ENCODE results near the gene MN1. TPM values are rescaled to one million over a fixed set of nuclear protein-coding genes. Genes with fewer than 3 reads are reported as not detected.

Gene MN1
- total and polyA plus RNA-seq, 2 of the 8 experiments (the other 6 are each of a cell fraction or from before 2014, with no cell fraction given), result 3.1 to 4.9 TPM

GRCh38 chr22:27795696-27796517 lies 5.6 kb downstream of the MN1 start:
- FAIRE-seq, result no peak

More at GRCh38 chr22:27795696-27796517, 5.6 kb downstream of the MN1 start:
- H2AFZ ChIP-seq (ENCODE audit: low read length), result no peak overlapping the region
- peaks cover 0 to 24% (median 0%) of the 10 kb centered on the region in 4 experiments; a peak in 1 of 8 replicates for H3K36me3 ChIP-seq (ENCODE audit: control insufficient read depth in 2 of 4, insufficient read depth in 4 of 4, low read length in 3 of 4)
- no peak overlapping the region for H4K91ac ChIP-seq (replicated peaks; ENCODE audit: insufficient read length, low read length)
- H2AK5ac ChIP-seq (ENCODE audit: low read depth, low read length), result no peak overlapping the region
- peak overlapping the region in 2 of 4 experiments; percentile 10 to 69; a peak in 3 of 8 replicates for H3K4me3 ChIP-seq (ENCODE audit: extremely low read depth in 1 of 4, insufficient read depth in 2 of 4, low read depth in 3 of 4, low read length in 4 of 4)
- TF ChIP-seq RNF2 (IDR thresholded peaks at IDR 0.05; ENCODE audit: borderline replicate concordance, low read depth, low read length, missing control alignments, poor library complexity, severe bottlenecking) (peak; percentile 3), KDM4A (IDR thresholded peaks at IDR 0.05; ENCODE audit: low read depth, low read length, severe bottlenecking) (no peak)
- H3K4ac ChIP-seq (replicated peaks; ENCODE audit: insufficient read length, low read depth, low read length), result no peak overlapping the region
- peak overlapping the region; percentile 83 to 95 for H3K4me2 ChIP-seq (ENCODE audit: insufficient read depth in 1 of 2, low read depth in 2 of 2, low read length in 2 of 2)
- peaks cover 22 to 68% (median 47%) of the 10 kb centered on the region in 4 experiments for H3K4me1 ChIP-seq (replicated peaks in 1 of 4; ENCODE audit: control insufficient read depth in 3 of 4, insufficient read depth in 4 of 4, low read length in 3 of 4)
- H4K8ac ChIP-seq (ENCODE audit: extremely low read depth, insufficient read depth, low read length), result no peak overlapping the region
- no peak overlapping the region for H4K5ac ChIP-seq (ENCODE audit: insufficient read length, low read depth, low read length)
- no peak overlapping the region for H3K27ac ChIP-seq (ENCODE audit: low read depth, low read length)
- DNase-seq (ENCODE audit: low read depth in 1 of 2, low spot score in 2 of 2), result no peak
- peaks cover 9 to 12% of the 10 kb centered on the region in 2 experiments for H4K20me1 ChIP-seq (replicated peaks in 1 of 2; ENCODE audit: control insufficient read depth in 1 of 2, insufficient read depth in 2 of 2, low read length in 2 of 2)
- no peak overlapping the region for H2BK12ac ChIP-seq (ENCODE audit: low read depth, low read length)
- no peak overlapping the region for H2BK15ac ChIP-seq (ENCODE audit: low read length)
- 0 out of 2 replicates have a peak overlapping the region, but pooled peaks have one; percentile 18 for H2BK5ac ChIP-seq (ENCODE audit: low read depth, low read length)
- peaks cover 51 to 92% (median 71%) of the 10 kb centered on the region in 4 experiments for H3K27me3 ChIP-seq (replicated peaks in 1 of 4; ENCODE audit: control insufficient read depth in 3 of 4, extremely low read depth in 1 of 4, insufficient read depth in 3 of 4, low read length in 3 of 4)
- CTCF ChIA-PET (ENCODE audit: partially characterized antibody), result interaction anchor here (0.6 to 1.8 kb wide), 7 partner anchors 9 to 124 kb away, joined by 3 to 4 read pairs (median 3); no protein-coding TSS in a partner anchor
- 7% methylated on average over 13 of the region's 15 CpGs; no CpG with 5 or more reads in 1 of the 2 experiments for WGBS, 2 experiments (ENCODE audit: extremely low coverage in 1 of 2, insufficient coverage in 1 of 2, insufficient read length in 1 of 2, insufficient replicate concordance in 2 of 2, low coverage in 1 of 2, low lambda C conversion rate in 2 of 2, missing lambda C conversion rate in 1 of 2)
- no peak overlapping the region for H3K23ac ChIP-seq (ENCODE audit: insufficient read length)
- no peaks in the 10 kb centered on the region for H3K9me3 ChIP-seq (ENCODE audit: insufficient read depth in 2 of 2, low read depth in 1 of 2, low read length in 1 of 2)
- H3K79me2 ChIP-seq (ENCODE audit: control insufficient read depth in 1 of 2, insufficient read depth in 2 of 2, low read length in 2 of 2), result no peaks in the 10 kb centered on the region
- no peak overlapping the region for H3K14ac ChIP-seq (ENCODE audit: insufficient read length)
- no peak overlapping the region for H2BK20ac ChIP-seq (ENCODE audit: low read length)
- no peaks in the 10 kb centered on the region for H3K79me1 ChIP-seq (ENCODE audit: low read depth, low read length)
- no peak overlapping the region for H3K56ac ChIP-seq (replicated peaks; ENCODE audit: insufficient read length, low read depth, low read length)
- peaks cover 9% of the 10 kb centered on the region; the same call in 1 of the 2 replicates for H3K23me2 ChIP-seq (ENCODE audit: low read depth, low read length)
- H3K18ac ChIP-seq (ENCODE audit: extremely low read depth, low read length), result no peak overlapping the region
- no peak overlapping the region for H2BK120ac ChIP-seq (replicated peaks; ENCODE audit: low read depth, low read length)
- POLR2A ChIA-PET (ENCODE audit: partially characterized antibody), result interaction anchor here (0.6 to 1.8 kb wide), 3 partner anchors 44 to 126 kb away, joined by 3 to 5 read pairs (median 3); no protein-coding TSS in a partner anchor
- H3K9ac ChIP-seq (replicated peaks in 1 of 4; ENCODE audit: extremely low read depth in 1 of 4, low read depth in 3 of 4, low read length in 3 of 4), result no peak overlapping the region
